Fibroblast of mammary gland (primary cell): ENCODE measurements around the gene DHX8.

ENCODE experiments used
- DNase-seq: peaks from one replicate; pipeline ENCODE4 v3.0.0-alpha.2; 2010; ENCODE audit warnings: low read depth
- H3K4me3 ChIP-seq: 2 replicates; pipeline ENCODE4 v1.5.1; 2011; ENCODE audit warnings: low read depth, mild to moderate bottlenecking, low read length, moderate library complexity; ENCODE audit not compliant: control insufficient read depth
- TF ChIP-seq, protein P1 (sequence below): conservative IDR thresholded peaks from 2 replicates; pipeline ENCODE4 v1.5.1; 2011; ENCODE audit warnings: low read depth, low read length, inconsistent platforms; ENCODE audit not compliant: control insufficient read depth, insufficient read depth

Gene DHX8

DNA sequence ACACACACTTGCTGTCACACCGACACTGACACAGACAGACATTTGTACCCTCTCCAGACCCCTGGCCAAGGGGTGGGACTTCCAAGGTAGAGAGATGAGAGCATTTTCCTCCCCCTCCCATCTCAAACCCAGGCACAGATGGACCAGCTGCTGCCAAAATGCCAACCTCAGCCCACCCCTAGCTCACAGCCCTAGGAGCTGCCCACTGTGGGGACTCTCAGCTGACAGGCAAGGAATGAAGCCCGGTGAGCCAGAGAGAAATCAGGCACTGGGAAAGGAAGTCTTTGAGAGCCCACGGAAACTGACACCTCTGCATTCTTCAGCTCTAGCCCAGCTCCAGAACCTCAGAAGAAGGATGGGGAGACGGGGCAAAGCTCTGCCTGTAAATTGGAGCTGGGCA is 59.5 kb downstream of the DHX8 start:
- TF ChIP-seq, protein P1, sequence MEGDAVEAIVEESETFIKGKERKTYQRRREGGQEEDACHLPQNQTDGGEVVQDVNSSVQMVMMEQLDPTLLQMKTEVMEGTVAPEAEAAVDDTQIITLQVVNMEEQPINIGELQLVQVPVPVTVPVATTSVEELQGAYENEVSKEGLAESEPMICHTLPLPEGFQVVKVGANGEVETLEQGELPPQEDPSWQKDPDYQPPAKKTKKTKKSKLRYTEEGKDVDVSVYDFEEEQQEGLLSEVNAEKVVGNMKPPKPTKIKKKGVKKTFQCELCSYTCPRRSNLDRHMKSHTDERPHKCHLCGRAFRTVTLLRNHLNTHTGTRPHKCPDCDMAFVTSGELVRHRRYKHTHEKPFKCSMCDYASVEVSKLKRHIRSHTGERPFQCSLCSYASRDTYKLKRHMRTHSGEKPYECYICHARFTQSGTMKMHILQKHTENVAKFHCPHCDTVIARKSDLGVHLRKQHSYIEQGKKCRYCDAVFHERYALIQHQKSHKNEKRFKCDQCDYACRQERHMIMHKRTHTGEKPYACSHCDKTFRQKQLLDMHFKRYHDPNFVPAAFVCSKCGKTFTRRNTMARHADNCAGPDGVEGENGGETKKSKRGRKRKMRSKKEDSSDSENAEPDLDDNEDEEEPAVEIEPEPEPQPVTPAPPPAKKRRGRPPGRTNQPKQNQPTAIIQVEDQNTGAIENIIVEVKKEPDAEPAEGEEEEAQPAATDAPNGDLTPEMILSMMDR: no peak
- H3K4me3 ChIP-seq: no peak overlapping the region
- no peak for DNase-seq

DNA sequence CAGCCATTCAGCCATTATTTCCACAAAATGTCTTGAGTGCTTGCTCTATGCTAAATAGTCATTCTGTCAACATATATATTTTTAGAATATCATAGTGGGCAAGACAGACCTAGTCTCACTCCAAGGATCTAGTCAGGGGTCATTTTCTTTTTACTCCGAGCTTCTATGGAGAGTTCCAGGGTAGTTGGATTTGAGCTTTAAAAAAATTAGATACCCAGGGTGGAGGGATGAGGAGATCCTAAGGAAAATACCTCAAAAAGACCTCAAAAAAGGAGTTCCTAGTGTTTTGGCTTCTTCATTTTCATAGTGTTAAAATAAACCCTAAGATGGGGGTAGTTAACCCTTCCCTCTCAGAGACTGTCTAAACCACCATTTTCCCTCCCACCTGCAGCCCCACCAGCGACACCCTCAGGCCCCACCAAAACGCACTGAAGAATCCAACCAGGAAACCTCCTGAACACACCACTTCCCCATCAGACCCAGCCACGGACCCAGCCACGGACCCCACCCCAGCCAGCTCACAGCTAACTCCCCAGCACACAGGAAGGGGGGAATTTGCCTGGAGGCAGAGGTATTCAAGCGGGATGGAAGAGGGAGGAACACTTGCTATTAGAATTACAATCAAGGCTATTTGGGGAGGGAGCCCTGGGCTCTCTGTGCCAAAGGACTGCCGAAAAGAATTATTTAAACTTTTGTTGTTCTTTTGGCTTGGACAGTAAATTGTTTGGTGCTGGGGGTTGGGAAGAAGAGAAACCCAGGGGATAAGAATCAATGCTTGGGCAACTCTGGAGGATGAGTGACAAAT is 60.2 kb downstream of the DHX8 start:
- TF ChIP-seq, protein P1: no peak
- peak overlapping the region; percentile 71 for H3K4me3 ChIP-seq
- no peak for DNase-seq

DNA sequence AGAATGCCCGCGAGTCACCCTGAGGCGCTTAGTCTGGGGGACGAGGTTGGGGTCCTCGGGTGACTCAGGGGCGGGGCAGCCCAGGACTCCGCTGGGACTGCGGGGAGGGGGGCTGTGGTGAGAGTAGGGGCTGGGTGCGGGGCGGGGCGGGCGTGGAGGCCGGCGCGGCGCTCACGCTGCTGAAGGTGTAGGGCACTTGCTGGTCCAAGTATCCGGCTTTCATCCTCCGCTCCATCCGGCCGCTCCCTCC is 61.5 kb downstream of the DHX8 start:
- peak overlapping the region; percentile 71 for H3K4me3 ChIP-seq
- TF ChIP-seq, protein P1: no peak
- DNase-seq: no peak

DNA sequence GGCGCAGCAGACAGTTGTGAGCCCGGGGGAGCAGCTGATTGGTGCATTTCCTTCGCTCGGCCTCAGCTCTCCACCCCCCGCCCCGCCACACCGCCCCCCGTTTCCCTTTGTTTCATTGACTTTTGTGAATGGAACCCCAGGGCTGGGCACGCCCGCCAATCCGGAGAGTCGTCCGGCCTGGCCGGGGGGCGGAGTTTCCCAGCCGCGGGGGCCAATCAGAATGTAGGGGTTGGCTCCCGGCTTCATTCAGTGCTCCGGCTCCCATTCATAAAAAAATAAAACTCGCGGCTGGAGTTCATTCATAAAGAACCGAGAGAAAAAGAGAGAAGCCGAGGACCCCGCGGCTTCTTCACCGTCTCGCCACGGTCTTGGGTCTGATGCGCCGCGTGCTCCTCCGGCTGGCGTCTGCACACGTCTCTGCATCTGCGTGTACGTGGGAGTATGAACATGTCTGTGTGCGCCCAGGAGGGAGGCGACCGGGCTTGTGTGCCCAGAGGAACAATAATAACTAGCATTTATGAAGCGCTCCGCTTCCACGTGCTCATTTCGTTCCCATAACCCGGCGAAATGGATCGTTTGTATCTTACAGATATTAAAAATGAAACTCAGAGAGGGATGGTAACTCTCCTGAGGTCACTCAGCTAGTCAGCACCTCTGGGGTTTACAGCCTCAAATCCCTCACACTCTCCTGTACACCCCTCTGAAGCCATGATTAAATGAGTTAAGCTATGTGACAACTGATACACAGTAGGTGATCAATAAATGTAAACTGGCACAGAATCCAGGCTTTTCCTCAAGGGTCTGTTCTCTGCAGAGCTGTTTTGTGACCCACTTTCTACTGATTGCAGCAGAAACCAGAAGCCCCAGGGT is 62.8 kb downstream of the DHX8 start, which contains the start of gene ETV4:
ETV4 (minus strand) TSS at position 22 of the 870 bp plus-strand sequence. CDS start 723 bp downstream, outside the sequence.
- TF ChIP-seq, protein P1: no peak
- H3K4me3 ChIP-seq: peak within 1 kb of the TSS; percentile 71
- DNase-seq: peak; percentile 87

DNA sequence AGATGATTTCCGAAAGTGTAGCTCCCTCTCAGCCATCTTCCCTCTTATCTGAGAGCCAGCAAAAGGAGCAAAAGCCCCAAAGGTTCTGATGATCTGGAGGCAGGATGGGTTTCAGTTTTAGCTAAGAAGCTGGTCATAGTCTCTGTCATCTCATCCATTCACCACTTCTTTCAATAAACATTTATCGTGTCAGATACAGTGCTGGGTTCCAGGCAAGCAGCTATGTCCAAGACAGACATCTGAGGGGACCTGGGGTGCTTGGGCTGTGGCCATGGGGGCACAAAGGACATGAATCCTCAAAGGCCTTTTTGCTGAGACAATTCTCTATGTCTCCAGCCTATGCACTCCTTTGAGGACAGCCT is 63.4 kb downstream of the DHX8 start:
- H3K4me3 ChIP-seq: no peak overlapping the region
- TF ChIP-seq, protein P1: no peak
- DNase-seq: no peak

DNA sequence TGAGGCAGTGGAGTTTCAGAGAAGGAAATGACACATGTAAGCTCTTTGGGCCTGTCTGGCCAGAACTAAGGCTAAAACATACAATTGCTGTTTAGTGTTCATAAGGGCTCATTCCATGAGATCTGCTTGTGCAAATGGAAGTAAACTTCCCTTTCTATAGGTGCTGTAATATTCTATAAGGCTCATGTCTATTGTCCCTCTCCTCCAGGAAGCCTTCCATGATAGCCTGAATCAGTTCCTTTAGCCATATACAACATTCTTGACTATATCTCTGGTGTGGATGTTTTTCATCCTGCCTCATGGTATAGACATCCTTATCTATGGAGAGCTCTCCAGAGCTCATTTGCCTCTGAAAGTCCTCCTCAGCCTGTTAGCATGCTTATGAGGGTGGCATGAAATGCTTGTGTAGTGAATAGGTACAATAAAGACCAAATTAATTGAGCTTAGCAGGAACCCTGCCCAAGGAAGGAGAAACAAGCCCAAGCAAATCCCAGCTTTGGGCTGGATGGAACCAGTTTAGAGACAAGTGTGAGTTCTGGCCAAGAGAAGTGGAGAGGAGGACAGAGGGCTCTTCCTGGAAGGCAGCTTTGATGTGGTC is 64.0 kb downstream of the DHX8 start:
- DNase-seq: no peak
- TF ChIP-seq, protein P1: no peak
- no peak overlapping the region for H3K4me3 ChIP-seq
